DND-41 (cell line): ENCODE measurements around the gene EVI2B.

Experiments used
- ATAC-seq: fragments of 200-7000 bp; cut with Tn5 transposase; 3 replicates; pipeline ENCODE4 v1.9.1; 2021; ENCODE audit warnings: low read depth; ENCODE audit not compliant: insufficient read depth
- DNase-seq: peaks from one replicate; pipeline ENCODE4 v3.0.0-alpha.2; 2020
- H2AFZ ChIP-seq: 2 replicates; pipeline ENCODE4 v1.6.0; 2012; ENCODE audit warnings: low read depth, low read length
- H3K27ac ChIP-seq: 2 replicates; pipeline ENCODE4 v1.5.1; 2012; ENCODE audit warnings: low read length, inconsistent platforms
- H3K27me3 ChIP-seq: fragments of 200-600 bp; sonication (generic); 2 replicates; pipeline ENCODE4 v1.6.0; 2012; ENCODE audit warnings: low read length, mild to moderate bottlenecking, inconsistent platforms; ENCODE audit not compliant: insufficient read depth, poor library complexity
- H3K36me3 ChIP-seq: 2 replicates; pipeline ENCODE4 v1.5.1; 2012; ENCODE audit warnings: low read length, inconsistent platforms; ENCODE audit not compliant: insufficient read depth
- H3K4me1 ChIP-seq: 2 replicates; pipeline ENCODE4 v1.5.1; 2012; ENCODE audit warnings: mild to moderate bottlenecking, low read length; ENCODE audit not compliant: insufficient read depth
- H3K4me2 ChIP-seq: 2 replicates; pipeline ENCODE4 v1.6.0; 2012; ENCODE audit warnings: mild to moderate bottlenecking, moderate library complexity, low read length, inconsistent platforms; ENCODE audit not compliant: insufficient read depth
- H3K4me3 ChIP-seq, 2 experiments: fragments of 200-600 bp in 1 of 2; shearing (Covaris generic) in 1 of 2; 2 replicates each; pipeline ENCODE4 v1.5.1; 2012 to 2016; ENCODE audit warnings: inconsistent platforms in 2 of 2, low read length in 2 of 2, mild to moderate bottlenecking in 2 of 2, low read depth in 1 of 2, moderate library complexity in 1 of 2
- H3K79me2 ChIP-seq: 2 replicates; pipeline ENCODE4 v1.6.0; 2012; ENCODE audit warnings: low read length, inconsistent platforms; ENCODE audit not compliant: insufficient read depth
- H3K9ac ChIP-seq: 2 replicates; pipeline ENCODE4 v1.6.0; 2012; ENCODE audit warnings: low read depth, mild to moderate bottlenecking, inconsistent platforms, low read length, moderate library complexity
- H3K9me3 ChIP-seq: 2 replicates; pipeline ENCODE4 v1.5.1; 2012; ENCODE audit warnings: low read length, moderate library complexity, mild to moderate bottlenecking, inconsistent platforms; ENCODE audit not compliant: insufficient read depth, severe bottlenecking
- H4K20me1 ChIP-seq: 2 replicates; pipeline ENCODE4 v1.6.0; 2012; ENCODE audit warnings: low read length; ENCODE audit not compliant: insufficient read depth
- EZH2 ChIP-seq: IDR thresholded peaks from 3 replicates; pipeline ENCODE4 v1.6.1; 2012; ENCODE audit warnings: borderline replicate concordance, low read depth, mild to moderate bottlenecking, moderate library complexity, low read length, inconsistent platforms; ENCODE audit not compliant: severe bottlenecking
- TF ChIP-seq, protein P1 (sequence below): IDR thresholded peaks from 2 replicates; pipeline ENCODE4 v1.5.1; 2012; ENCODE audit warnings: borderline replicate concordance, low read length, moderate library complexity, mild to moderate bottlenecking; ENCODE audit not compliant: poor library complexity, severe bottlenecking; ENCODE audit errors: extremely low read depth

The EVI2B gene

DNA sequence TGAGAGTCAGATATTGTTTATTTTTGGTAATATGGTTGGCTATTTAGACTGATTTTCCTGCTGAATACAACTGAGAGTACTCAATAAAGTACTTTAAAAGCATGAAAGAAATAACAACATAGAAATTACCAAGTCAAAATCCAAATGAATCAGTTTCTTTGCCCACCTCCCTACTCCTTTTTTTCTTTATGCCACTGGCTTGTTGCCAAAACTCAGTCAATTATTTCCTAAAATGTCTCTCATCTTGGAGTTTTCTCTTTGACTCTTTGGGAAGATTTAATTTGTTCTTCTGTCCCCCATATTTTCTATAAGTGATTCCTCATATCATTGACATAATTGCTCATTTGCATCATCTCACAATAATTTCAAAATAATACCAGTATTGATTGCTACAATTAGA lies 14.2 kb downstream of the EVI2B start:
- H3K79me2 ChIP-seq = no peaks in the 10 kb centered on the region; the same call in 1 of the 2 replicates
- no peak overlapping the region for H3K4me3 ChIP-seq
- DNase-seq (no peak), ATAC-seq (no peak)
- TF ChIP-seq, protein P1, sequence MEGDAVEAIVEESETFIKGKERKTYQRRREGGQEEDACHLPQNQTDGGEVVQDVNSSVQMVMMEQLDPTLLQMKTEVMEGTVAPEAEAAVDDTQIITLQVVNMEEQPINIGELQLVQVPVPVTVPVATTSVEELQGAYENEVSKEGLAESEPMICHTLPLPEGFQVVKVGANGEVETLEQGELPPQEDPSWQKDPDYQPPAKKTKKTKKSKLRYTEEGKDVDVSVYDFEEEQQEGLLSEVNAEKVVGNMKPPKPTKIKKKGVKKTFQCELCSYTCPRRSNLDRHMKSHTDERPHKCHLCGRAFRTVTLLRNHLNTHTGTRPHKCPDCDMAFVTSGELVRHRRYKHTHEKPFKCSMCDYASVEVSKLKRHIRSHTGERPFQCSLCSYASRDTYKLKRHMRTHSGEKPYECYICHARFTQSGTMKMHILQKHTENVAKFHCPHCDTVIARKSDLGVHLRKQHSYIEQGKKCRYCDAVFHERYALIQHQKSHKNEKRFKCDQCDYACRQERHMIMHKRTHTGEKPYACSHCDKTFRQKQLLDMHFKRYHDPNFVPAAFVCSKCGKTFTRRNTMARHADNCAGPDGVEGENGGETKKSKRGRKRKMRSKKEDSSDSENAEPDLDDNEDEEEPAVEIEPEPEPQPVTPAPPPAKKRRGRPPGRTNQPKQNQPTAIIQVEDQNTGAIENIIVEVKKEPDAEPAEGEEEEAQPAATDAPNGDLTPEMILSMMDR = no peak
- TF ChIP-seq EZH2 = no peak
- H4K20me1 ChIP-seq = no peaks in the 10 kb centered on the region
- no peaks in the 10 kb centered on the region for H3K4me1 ChIP-seq
- H3K9ac ChIP-seq = no peak overlapping the region
- H3K27ac ChIP-seq = no peak overlapping the region
- H3K9me3 ChIP-seq = no peaks in the 10 kb centered on the region
- H3K27me3 ChIP-seq = no peaks in the 10 kb centered on the region
- no peak overlapping the region for H2AFZ ChIP-seq
- H3K4me2 ChIP-seq = no peak overlapping the region
- H3K36me3 ChIP-seq = peaks cover 17% of the 10 kb centered on the region; the same call in 1 of the 2 replicates

DNA sequence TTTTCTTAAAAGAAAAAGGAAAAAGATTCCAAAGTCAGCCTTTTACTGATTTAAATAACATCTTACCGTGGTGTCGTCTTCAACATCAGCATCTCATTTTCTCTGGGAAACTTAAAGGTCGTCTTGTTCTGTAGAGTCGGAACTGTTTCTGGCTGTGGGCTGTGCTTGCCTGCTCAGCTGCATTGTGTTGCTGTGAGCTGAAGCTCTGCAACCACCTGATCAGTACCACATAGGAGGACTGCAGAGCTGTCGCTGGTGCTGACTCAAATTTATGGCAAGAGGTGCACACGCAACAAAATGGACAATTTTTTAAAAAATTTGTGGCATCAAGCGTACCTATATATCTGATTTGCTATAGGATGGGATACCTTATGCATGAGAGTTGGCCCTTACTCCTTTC lies 16.8 kb downstream of the EVI2B start, which contains the start of gene OMG:
Gene OMG (minus strand): TSS at position 150 of the 400 bp plus-strand sequence. CDS start 908 bp downstream, outside the sequence.
- H3K79me2 ChIP-seq = no peaks in the 10 kb centered on the region
- ATAC-seq (no peak), DNase-seq (no peak)
- H3K36me3 ChIP-seq = peaks cover 10% of the 10 kb centered on the region; the same call in 1 of the 2 replicates
- no peaks in the 10 kb centered on the region for H3K9me3 ChIP-seq
- no peak within 1 kb of the TSS for H3K4me3 ChIP-seq
- TF ChIP-seq, protein P1 = no peak
- no peak for TF ChIP-seq EZH2
- no peaks in the 10 kb centered on the region for H3K27me3 ChIP-seq
- H3K4me1 ChIP-seq = no peaks in the 10 kb centered on the region
- H3K9ac ChIP-seq = no peak within 1 kb of the TSS
- H4K20me1 ChIP-seq = no peaks in the 10 kb centered on the region
- H3K27ac ChIP-seq = no peak within 1 kb of the TSS
- no peak within 1 kb of the TSS for H3K4me2 ChIP-seq
- H2AFZ ChIP-seq = no peak within 1 kb of the TSS

DNA sequence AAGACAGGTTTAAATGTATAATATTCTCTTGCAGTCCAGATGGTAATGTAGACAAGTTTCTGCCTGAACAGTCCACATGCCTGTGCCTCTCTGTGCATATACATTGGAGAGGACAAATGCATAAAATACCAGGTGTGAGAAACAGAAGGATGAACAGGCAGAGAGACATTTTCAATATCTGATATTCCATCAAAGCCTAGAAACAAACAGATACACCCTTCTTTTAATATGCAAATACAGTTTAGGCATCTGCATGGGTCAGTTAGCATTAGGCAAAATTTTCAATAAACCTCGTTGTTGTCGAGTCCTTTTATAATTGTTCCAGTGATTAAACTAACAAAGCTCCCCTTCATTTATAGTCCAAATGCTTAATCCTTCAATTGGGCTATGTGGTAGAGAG lies 17.7 kb downstream of the EVI2B start:
- Histone ChIP-seq H3K9me3 (no peaks in the 10 kb centered on the region), H3K9ac (no peak overlapping the region), H4K20me1 (no peaks in the 10 kb centered on the region), H3K4me2 (no peak overlapping the region), H3K27ac (no peak overlapping the region), H3K4me1 (no peaks in the 10 kb centered on the region), H3K27me3 (no peaks in the 10 kb centered on the region), H3K36me3 (peaks cover 12% of the 10 kb centered on the region), H2AFZ (no peak overlapping the region), H3K4me3 (no peak overlapping the region), H3K79me2 (no peaks in the 10 kb centered on the region)
- DNase-seq (no peak), ATAC-seq (no peak)
- no peak for TF ChIP-seq EZH2

DNA sequence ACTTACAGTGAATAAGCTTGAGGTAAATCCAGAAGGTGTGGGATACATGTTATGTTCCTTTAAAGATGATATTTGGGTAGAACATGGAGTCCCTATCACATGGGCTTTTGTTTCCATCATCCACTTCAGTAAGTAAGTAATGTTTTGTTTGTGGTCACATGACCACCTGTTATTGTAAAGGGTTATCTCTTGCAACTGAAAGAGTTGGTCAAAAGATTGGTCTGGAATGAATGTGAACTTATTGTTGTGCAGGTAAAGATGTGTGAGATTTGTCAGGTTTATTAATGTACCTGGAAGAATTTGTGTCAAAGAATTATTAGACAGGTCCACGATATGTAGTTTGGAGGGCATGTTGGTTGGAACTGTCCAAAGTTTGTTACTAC lies 18.4 kb downstream of the EVI2B start:
- no peak overlapping the region for H3K4me2 ChIP-seq
- no peak overlapping the region for H2AFZ ChIP-seq
- no peak overlapping the region for H3K9ac ChIP-seq
- H3K9me3 ChIP-seq = no peaks in the 10 kb centered on the region
- no peaks in the 10 kb centered on the region for H3K4me1 ChIP-seq
- H3K4me3 ChIP-seq = no peak overlapping the region
- H3K79me2 ChIP-seq = no peaks in the 10 kb centered on the region
- ATAC-seq = no peak
- no peak overlapping the region for H3K27ac ChIP-seq
- peaks cover 12% of the 10 kb centered on the region for H3K36me3 ChIP-seq
- H4K20me1 ChIP-seq = no peaks in the 10 kb centered on the region
- no peak for DNase-seq
- no peaks in the 10 kb centered on the region for H3K27me3 ChIP-seq
- TF ChIP-seq, protein P1 = no peak
- TF ChIP-seq EZH2 = no peak
